MM.1S (cell line): ENCODE data around the gene SLX9.

ENCODE experiments used
- DNase-seq: peaks from one replicate; pipeline ENCODE4 v3.0.0-alpha.2; 2015
- H2AFZ ChIP-seq: fragments of 300-600 bp; sonication (generic); 2 replicates; pipeline ENCODE4 v1.6.0; 2016; ENCODE audit warnings: antibody characterized with exemption, low read length
- H3F3A ChIP-seq: fragments of 300-600 bp; sonication (generic); 2 replicates; pipeline ENCODE4 v1.6.1; 2016; ENCODE audit warnings: mild to moderate bottlenecking, antibody characterized with exemption, low read length, moderate library complexity, mixed read lengths; ENCODE audit not compliant: insufficient read depth
- H3K27ac ChIP-seq: fragments of 300-600 bp; sonication (generic); 2 replicates; pipeline ENCODE4 v1.5.1; 2016; ENCODE audit warnings: mild to moderate bottlenecking, low read length
- H3K27me3 ChIP-seq: fragments of 300-600 bp; sonication (generic); replicated peaks from 2 replicates; pipeline ENCODE4 v1.6.0; 2016; ENCODE audit warnings: low read length; ENCODE audit not compliant: insufficient read depth
- H3K36me3 ChIP-seq: fragments of 300-600 bp; sonication (generic); replicated peaks from 2 replicates; pipeline ENCODE4 v1.6.1; 2016; ENCODE audit warnings: mild to moderate bottlenecking, low read length, mixed read lengths; ENCODE audit not compliant: insufficient read depth
- H3K4me1 ChIP-seq: fragments of 300-600 bp; sonication (generic); 2 replicates; pipeline ENCODE4 v1.6.1; 2016; ENCODE audit warnings: low read length, mixed read lengths
- H3K4me2 ChIP-seq: fragments of 300-600 bp; sonication (generic); 2 replicates; pipeline ENCODE4 v1.6.0; 2016; ENCODE audit warnings: low read depth, low read length
- H3K4me3 ChIP-seq: fragments of 300-600 bp; sonication (generic); 2 replicates; pipeline ENCODE4 v1.5.1; 2016; ENCODE audit warnings: low read length, mixed read lengths
- H3K79me2 ChIP-seq: fragments of 300-600 bp; sonication (generic); 2 replicates; pipeline ENCODE4 v1.6.1; 2016; ENCODE audit warnings: mixed run types, low read length, mixed read lengths
- H3K9ac ChIP-seq: fragments of 300-600 bp; sonication (generic); 2 replicates; pipeline ENCODE4 v1.6.1; 2016; ENCODE audit warnings: low read length, mixed read lengths
- H3K9me2 ChIP-seq: fragments of 300-600 bp; sonication (generic); replicated peaks from 2 replicates; pipeline ENCODE4 v1.6.1; 2016; ENCODE audit warnings: mild to moderate bottlenecking, low read length, mixed read lengths; ENCODE audit not compliant: insufficient read depth
- H3K9me3 ChIP-seq: fragments of 300-600 bp; sonication (generic); replicated peaks from 2 replicates; pipeline ENCODE4 v1.6.1; 2016; ENCODE audit warnings: mild to moderate bottlenecking, low read length, mixed read lengths; ENCODE audit not compliant: insufficient read depth
- H4K20me1 ChIP-seq: fragments of 300-600 bp; sonication (generic); 2 replicates; pipeline ENCODE4 v1.6.1; 2016; ENCODE audit warnings: mild to moderate bottlenecking, low read length, moderate library complexity, mixed read lengths; ENCODE audit not compliant: insufficient read depth
- EZH2 ChIP-seq: fragments of 300-600 bp; sonication (generic); optimal IDR thresholded peaks from 2 replicates; pipeline ENCODE3; 2017; ENCODE audit warnings: low read depth, mild to moderate bottlenecking, antibody characterized with exemption, low read length, mixed read lengths
- EZH2phosphoT487 ChIP-seq: fragments of 300-600 bp; sonication (generic); IDR thresholded peaks from 2 replicates; pipeline ENCODE4 v1.6.1; 2018; ENCODE audit warnings: antibody characterized with exemption, low read length
- TF ChIP-seq, protein P1 (sequence below): fragments of 300-600 bp; sonication (generic); IDR thresholded peaks from 2 replicates; pipeline ENCODE4 v1.5.1; 2016; ENCODE audit warnings: antibody characterized with exemption, low read length, mixed read lengths

SLX9 gene

GRCh38 chr21:44987301-44987885 is 47.6 kb downstream of the SLX9 start:
- Histone ChIP-seq H4K20me1 (0 out of 2 replicates have a peak, but pooled peaks cover 4% of the 10 kb centered on the region), H3K27me3 (peaks cover 82% of the 10 kb centered on the region)

GRCh38 chr21:44987886-44988606 is 48.2 kb downstream of the SLX9 start:
- Histone ChIP-seq H3K9me2 (no peaks in the 10 kb centered on the region), H2AFZ (no peak overlapping the region), H4K20me1 (0 out of 2 replicates have a peak, but pooled peaks cover 4% of the 10 kb centered on the region), H3F3A (no peaks in the 10 kb centered on the region), H3K27me3 (peaks cover 88% of the 10 kb centered on the region), H3K9ac (no peak overlapping the region), H3K27ac (no peak overlapping the region), H3K79me2 (no peaks in the 10 kb centered on the region), H3K4me3 (no peak overlapping the region), H3K4me2 (no peak overlapping the region), H3K9me3 (no peaks in the 10 kb centered on the region), H3K36me3 (no peaks in the 10 kb centered on the region), H3K4me1 (no peaks in the 10 kb centered on the region)
- DNase-seq, result no peak
- no peak for TF ChIP-seq EZH2phosphoT487
- TF ChIP-seq EZH2, result no peak
- TF ChIP-seq, protein P1, sequence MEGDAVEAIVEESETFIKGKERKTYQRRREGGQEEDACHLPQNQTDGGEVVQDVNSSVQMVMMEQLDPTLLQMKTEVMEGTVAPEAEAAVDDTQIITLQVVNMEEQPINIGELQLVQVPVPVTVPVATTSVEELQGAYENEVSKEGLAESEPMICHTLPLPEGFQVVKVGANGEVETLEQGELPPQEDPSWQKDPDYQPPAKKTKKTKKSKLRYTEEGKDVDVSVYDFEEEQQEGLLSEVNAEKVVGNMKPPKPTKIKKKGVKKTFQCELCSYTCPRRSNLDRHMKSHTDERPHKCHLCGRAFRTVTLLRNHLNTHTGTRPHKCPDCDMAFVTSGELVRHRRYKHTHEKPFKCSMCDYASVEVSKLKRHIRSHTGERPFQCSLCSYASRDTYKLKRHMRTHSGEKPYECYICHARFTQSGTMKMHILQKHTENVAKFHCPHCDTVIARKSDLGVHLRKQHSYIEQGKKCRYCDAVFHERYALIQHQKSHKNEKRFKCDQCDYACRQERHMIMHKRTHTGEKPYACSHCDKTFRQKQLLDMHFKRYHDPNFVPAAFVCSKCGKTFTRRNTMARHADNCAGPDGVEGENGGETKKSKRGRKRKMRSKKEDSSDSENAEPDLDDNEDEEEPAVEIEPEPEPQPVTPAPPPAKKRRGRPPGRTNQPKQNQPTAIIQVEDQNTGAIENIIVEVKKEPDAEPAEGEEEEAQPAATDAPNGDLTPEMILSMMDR, result no peak

More at GRCh38 chr21:44987301-44987885, 47.6 kb downstream of the SLX9 start:
- no peak for DNase-seq
- Histone ChIP-seq H3F3A (no peaks in the 10 kb centered on the region), H3K4me3 (no peak overlapping the region), H3K9ac (no peak overlapping the region), H3K4me1 (no peaks in the 10 kb centered on the region), H3K79me2 (no peaks in the 10 kb centered on the region), H3K9me3 (no peaks in the 10 kb centered on the region), H3K4me2 (no peak overlapping the region), H3K27ac (no peak overlapping the region), H3K9me2 (no peaks in the 10 kb centered on the region), H3K36me3 (no peaks in the 10 kb centered on the region), H2AFZ (no peak overlapping the region)
- TF ChIP-seq EZH2phosphoT487, result no peak
- TF ChIP-seq, protein P1, result no peak
- TF ChIP-seq EZH2, result no peak

- H3K27me3 ChIP-seq, result peaks cover 96% of the 10 kb centered on the region
- H3K9me2 ChIP-seq, result no peaks in the 10 kb centered on the region
- H3K27ac ChIP-seq, result no peak overlapping the region
- H2AFZ ChIP-seq, result no peak overlapping the region
- no peaks in the 10 kb centered on the region for H3K79me2 ChIP-seq
- no peaks in the 10 kb centered on the region for H3K9me3 ChIP-seq
- 0 out of 2 replicates have a peak, but pooled peaks cover 4% of the 10 kb centered on the region for H4K20me1 ChIP-seq
- DNase-seq, result no peak
- no peak for TF ChIP-seq EZH2
- TF ChIP-seq, protein P1, result no peak
- TF ChIP-seq EZH2phosphoT487, result no peak
- no peaks in the 10 kb centered on the region for H3K4me1 ChIP-seq
- H3K4me2 ChIP-seq, result no peak overlapping the region
- H3K36me3 ChIP-seq, result no peaks in the 10 kb centered on the region
- no peaks in the 10 kb centered on the region for H3F3A ChIP-seq
- no peak overlapping the region for H3K4me3 ChIP-seq
- no peak overlapping the region for H3K9ac ChIP-seq
Measured at GRCh38 chr21:44988607-44989536, 49.0 kb downstream of the SLX9 start.
